Measurements from ENCODE around the gene TUBB4A.
A peak's percentile ranks its signal among the peaks of the same experiment; 100 is the strongest.
"Not testable (repeated sequence)": the region's sequence is repeated elsewhere in the genome, so short reads cannot be mapped to it uniquely, and the experiment has no call there.

TUBB4A gene

DNA sequence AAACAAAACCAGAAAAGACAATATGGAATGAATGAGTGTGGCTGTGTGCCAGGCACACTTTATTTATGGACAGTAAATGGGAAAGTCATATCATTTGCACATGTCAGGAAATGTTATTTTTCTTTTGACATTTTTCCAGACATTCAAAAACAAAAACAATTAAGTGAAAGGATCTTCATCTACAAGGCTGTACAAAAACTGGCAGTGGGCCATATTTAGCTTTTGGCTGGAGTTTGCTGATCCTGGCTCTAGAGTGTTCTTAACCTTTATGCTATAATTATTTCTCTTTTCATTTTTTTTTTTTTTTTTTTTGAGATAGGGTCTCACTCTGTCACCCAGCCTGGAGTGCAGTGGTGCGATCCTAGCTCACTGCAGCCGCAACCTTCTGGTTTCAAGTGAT is 22.2 kb upstream of the TUBB4A start:
- no peak for DNase-seq (ENCODE audit: low spot score)

DNA sequence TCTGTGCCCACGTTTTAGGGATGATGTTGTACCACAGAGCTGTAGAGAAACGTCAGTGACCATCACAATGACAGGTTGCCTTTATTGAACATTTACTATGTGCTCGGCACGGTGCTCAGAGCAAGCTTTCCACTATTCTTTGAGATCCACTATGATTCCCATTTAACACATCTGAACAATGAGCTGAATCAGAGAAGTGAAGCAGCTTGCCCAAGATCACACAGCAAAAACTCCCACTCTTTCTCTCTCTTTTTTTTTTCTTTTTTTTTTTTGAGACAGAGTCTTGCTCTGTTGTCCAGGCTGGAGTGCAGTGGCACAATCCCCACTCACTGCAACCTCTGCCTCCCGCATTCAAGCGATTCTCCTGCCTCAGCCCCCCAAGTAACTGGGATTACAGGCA is 20.6 kb upstream of the TUBB4A start:
- no peak for DNase-seq (ENCODE audit: low spot score)

DNA sequence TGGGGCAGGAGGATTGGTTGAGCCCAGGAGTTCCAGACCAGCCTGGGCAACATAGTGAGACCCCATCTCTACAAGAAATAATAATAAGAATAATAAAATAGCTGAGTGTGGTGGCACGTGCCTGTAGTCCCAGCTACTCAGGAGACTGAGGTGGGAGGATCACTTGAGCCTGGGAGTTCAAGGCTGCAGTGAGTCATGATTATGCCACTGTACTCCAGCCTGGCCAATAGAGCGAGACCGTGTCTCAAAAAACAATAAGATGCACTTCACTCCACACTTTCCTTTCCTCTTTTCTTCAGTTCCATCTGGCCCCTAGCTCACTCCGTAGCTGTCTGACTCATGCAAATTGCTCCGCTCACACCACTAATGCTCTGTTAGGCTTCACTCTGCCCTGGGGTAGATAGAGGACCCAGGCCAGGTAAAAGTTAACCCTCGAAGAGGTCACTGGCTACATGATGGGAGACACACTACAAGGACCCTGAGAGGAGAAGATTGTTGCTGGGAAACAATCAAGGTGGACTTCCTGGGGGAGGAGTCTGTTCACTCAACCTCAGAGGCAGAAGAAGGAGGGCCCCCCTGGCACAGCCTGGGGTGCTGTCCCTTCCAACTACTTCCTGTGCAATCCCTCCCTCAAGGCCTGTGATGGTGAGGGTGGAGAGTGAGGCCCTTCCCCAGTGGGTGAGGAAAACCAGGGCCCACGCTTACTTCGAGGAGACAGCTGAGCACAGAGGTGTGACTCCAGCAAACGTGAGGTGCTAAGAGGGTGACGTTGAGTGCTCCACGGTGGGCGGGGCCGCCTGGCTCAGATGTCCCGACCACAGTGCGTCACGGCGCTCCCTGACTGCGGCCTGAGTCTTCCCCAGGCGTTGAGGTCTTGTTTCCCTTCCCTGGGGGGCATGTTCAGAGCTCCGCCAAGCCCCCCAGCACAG is 19.9 kb upstream of the TUBB4A start:
- no peak for DNase-seq (ENCODE audit: low spot score)

DNA sequence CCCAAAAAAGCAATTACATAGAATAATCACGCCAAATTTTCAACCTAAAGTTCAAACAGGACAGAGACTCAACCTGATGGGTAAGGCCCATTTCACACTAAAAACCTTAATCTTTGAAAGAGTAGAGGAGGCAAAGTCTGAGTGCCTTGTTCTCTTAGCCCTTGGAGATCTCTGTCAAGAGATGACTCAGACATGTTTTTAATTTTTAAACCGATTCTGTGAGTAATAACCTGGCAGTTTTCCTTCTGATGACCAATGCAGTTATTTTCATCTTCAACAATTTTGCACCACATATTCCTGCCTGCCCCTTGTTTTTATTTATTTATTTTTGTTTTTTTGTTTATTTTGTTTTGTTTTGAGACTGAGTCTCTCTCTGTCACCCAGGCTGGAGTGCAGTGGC is 17.2 kb upstream of the TUBB4A start:
- no peak for DNase-seq (ENCODE audit: low spot score)

DNA sequence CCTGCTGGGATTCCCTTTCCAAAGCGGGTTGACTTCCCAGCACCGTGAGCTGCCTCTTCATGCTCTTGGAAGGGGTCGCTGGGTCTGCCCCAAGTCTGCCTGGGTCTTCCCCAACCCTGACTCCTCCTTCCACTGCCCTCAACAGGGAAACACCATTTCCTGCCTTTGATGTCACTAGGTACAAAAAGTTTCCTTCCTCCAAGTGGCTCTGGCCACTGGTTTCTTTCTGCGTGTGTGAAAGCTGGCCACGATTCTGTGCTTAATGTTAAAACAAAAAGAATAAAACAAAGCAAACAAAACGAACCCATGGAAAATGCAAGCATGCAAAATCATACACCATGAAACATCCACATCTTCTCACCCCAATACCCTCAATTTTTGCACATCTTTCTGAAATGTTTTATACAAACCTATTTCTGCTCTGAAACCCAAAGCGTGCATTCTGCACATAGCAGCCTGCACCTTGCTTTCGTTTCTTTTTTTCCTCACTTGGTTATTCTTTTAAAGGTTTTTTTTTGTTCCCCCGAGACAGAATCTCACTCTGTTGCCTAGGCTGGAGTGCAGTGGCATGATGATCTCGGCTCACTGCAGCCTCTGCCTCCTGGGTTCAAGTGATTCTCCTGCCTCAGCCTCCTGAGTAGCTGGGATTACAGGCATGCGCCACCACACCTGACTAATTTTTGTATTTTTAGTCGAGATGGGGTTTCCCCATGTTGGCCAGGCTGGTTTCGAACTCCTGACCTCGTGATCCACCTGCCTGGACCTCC is 16.2 kb upstream of the TUBB4A start:
- DNase-seq (ENCODE audit: low spot score): no peak

DNA sequence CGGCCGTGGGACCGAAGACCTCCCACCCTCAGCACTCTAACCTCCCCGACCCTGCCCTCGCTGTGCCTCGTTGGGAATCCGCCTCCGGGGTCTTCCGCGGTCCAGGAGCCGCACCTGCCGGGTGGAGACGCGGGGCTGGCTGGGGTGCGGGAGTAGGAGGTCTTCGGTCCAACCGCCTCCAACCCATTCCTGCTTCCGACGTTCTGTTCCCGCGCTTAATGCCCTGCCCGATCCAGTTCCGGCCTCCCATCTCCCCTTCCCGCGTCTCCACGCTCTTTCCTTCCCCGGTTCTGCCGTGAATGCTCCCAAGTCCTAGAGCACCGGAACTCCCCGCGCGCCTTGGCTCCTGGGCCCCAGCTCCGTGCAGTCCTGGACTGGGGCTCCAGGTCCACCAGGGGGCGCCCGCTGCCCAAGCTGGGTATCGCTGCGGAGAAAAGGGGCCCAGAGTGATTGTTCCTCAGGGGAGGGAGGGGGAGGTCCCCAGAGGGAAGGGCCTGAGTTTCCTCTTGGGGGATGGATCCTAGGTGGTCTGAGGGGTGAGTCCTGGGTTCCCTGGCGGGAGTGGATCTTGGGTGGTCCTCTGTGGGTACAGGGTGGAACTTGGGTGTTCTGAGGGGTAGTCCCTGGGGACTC is 14.7 kb upstream of the TUBB4A start:
- DNase-seq (ENCODE audit: low spot score): peak; percentile 88

DNA sequence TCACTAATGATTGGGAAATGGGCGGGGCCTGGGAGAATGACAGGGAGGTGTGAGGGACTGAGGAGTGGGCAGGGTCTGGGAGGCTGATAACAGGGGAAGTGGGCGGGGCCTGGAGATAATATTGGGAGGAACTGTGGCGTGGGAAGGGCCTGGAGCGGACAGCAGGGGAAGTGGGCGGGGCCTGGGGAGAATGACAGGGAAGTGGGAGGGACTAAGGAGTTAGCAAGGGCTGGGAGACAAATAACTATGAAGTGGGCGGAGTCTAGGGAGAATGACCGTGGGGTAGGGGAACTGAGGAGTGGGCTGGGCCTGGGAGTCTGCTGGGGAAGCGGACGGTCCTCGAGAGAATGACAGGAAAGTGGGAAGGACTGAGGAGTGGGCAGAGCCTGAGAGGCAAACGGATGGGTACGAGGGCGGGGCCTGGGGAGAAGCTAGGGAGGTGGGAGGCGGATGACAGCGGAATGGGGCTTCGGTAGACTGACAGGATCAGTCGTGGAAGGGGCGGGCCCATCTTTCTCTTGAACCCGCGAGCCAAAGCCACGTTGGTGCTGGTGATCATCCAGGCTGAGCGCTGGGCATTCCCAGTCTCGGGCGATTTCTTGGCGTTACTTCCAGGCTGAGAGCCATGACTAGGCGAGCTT is 14.0 kb upstream of the TUBB4A start:
- peak; percentile 88 for DNase-seq (ENCODE audit: low spot score)

DNA sequence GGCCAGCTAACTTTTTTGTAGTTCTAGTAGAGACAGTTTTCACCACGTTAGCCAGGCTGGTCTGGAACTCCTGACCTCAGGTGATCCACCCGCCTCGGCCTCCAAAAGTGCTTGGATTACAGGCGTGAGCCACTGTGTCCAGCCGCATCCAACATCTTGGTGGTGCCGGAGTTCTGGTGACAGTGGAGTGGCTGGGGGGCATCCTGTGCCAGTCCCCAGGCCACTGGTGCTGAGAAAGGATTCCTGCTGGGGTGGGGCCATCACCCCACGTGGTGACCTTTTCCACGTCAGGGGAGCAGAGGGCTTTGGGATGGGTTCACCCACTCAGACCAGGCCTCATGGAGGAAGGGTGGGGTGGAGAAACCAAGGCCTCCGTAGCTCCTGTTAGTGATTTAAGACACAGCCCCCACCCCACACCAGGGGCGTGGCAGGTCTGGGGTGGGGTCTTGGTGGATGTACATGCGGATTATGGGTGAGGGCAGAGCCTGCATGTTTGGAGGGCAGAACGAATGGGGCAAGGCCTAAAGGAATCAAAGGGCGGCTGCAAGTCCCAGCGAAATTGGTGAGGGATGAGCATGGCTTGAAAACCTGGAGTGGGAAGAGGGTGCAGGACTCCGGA is 12.9 kb upstream of the TUBB4A start:
- no peak for DNase-seq (ENCODE audit: low spot score)

DNA sequence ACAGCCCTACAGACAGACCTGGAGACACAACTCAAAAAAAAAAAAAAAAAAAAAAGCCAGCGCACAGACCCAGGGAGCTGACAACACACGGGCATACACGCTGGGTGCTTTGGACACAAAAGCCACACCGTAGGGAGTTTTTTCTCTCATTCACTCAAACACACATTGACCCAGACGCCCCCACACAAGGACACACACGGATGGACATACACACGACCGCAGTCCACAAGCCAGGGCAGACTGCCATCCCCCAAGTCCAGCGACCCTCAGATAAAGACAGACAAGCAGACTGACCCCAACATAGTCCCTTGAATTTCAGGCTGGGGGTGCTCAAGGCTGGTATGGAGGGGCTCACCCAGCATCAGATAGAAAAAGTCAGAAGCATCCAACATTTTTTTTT is 12.0 kb upstream of the TUBB4A start:
- no peak for DNase-seq (ENCODE audit: low spot score)

DNA sequence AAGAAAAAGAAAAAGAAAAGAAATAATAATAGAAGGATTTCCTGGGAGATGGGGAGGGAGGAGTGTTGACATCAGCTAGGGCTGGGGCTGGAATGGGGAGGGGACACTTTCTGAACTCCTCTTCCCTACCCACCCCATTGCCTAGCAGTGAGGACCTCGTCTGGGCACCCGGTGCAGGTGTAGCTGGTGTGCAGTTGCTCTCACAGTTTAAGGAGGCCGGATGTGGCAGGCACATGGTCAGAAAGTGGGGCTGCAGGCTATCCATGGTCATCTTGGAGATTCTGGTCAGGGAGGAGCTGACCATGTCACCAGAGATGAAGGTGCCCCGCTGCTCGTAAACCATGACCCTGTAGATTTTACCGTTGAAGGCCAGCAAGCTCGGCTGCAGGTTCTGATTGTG is 8.5 kb upstream of the TUBB4A start:
- no peak for DNase-seq (ENCODE audit: low spot score)

DNA sequence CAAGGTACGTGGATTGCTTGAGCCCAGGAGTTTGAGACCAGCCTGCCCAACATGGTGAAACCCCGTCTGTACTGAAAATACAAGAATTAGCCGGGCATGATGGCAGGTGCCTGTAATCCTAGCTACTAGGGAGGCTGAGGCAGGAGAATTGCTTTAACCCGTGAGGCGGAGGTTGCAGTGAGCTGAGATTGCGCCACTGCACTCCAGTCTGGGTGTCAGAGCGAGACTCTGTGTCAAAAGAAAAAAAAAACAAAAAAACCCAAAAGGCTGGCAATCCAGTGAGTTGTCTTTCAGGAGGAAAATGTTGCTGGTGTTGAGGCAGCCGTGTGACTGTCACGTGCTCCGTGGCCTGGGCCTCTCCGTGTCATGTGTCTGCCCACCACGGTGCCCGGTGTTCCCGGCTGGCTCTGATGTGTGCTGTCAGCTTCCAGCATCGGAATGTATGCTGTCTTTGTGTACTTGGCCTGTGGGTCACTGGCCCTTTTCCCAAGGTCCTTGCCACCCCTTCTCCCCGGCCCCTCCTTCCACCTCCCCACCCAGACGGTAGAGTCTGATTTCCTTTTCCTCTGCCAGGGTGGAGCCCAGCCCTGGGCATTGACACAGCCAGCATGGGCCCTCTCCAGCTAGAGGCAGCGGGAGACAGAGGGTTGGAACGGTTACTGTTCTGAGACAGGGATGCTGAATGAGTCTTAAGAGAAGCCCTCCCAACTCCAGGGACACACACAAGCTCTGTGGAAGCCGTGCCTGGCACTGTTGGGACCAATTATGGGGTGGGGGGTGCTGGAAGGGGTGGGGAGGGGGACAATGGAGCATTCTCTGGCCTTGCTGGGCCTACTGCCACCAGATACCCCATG is 7.2 kb upstream of the TUBB4A start:
- DNase-seq (ENCODE audit: low spot score): no peak

DNA sequence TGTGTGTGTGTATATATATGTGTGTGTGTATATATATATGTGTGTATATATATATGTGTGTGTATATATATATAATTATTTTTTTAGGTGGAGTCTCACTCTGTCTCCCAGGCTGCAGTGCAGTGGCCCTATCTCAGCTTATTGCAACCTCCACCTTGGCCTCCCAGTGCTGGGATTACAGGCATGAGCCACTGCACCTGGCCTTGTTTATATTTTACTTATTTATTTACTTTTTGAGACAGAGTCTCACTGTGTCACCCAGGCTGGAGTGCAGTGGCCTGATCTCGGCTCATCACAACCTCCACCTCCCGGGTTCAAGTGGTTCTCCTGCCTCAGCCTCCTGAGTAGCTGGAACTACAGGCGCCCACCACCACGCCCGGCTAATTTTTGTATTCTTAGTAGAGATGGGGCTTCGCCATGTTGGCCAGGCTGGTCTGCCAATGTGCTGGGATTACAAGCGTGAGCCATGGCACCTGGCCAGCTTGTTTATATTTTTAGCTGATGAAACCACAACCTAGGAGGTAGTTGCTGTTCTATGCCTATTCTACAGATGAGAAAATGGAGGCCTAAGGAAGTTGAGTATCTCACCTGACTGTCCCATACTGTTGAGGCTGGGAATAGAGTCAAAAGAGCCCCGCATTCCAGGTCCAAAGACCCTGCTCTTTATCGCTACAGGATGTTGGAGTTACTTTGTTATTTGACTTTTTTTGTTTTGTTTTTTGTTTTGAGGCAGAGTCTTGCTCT is 6.1 kb upstream of the TUBB4A start:
- not testable (repeated sequence) for DNase-seq (ENCODE audit: low spot score)

DNA sequence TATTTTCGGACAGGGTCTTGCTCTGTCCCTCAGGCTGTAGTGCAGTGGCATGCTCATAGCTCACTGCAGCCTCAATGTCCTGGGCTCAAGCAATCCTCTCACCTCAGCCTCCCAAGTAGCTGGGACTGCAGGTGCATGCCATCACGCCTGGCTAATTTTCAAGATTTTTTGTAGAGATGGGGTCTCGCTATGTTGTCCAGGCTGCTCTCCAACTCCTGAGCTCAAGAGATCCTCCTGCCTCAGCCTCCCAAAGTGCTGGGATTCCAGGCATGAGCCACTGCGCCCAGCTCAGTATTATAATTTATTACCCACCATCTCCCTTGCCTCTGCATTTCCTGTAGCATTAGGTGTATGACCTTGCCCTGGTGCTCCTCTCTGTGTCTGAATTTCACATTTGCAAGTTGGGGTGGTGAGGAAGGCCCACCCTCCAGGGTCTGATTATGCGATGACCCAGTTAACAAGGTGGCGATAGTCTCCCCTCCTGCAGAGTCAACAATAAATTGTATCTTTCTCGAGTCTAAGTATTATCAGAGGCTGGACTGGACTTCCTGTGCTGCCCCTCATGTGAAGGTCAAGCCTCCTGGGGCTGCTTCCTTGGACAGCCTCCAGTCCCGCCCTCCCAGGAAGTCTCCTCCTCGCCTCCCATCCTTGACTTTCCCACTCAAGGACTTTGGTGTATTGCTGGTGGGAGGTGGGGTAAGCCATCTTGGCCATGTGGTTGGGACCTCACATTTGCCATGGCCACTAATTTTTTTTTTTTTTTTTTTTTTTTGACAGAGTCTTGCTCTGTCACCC is 1.5 kb upstream of the TUBB4A start:
- no peak for DNase-seq (ENCODE audit: low spot score)

DNA sequence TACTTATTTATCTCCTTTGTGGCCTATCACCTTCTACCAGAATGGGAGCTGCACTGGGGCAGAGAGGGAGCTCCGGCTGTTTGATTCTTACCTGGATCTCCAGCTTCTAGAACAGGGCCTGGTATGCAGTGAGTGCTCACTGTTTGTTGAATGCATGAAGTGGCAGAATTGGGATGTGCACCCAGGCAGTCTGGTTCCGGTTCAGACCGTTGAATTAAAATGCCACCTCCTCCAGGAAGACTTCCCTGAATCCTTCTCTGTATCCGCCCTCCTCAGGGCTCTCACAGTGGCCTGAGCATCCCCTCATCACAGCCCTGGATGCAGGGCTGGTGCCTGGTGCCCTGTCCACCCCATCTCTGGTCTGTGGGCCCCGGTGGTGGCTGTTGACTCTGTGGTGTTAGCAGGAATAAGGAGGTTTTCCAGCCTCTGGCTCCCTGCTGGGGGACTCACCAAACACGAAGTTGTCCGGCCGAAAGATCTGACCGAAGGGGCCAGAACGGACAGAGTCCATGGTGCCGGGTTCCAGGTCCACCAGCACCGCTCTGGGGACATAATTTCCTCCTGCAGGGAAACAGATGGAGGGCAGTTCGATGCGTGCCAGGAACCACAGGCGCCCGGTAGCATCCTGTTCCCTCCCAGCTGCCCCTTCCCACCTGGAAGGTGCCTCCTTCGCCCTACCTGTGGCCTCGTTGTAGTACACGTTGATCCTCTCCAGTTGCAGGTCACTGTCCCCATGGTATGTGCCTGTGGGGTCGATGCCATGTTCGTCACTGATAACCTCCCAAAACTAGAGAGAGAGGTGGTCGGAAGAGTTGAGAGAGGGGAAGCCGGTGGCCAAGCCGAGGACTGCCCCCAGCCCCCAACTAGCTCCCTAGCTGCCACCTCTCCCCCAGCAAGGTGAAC is 1.0 kb downstream of the TUBB4A start:
- no peak for DNase-seq (ENCODE audit: low spot score)

DNA sequence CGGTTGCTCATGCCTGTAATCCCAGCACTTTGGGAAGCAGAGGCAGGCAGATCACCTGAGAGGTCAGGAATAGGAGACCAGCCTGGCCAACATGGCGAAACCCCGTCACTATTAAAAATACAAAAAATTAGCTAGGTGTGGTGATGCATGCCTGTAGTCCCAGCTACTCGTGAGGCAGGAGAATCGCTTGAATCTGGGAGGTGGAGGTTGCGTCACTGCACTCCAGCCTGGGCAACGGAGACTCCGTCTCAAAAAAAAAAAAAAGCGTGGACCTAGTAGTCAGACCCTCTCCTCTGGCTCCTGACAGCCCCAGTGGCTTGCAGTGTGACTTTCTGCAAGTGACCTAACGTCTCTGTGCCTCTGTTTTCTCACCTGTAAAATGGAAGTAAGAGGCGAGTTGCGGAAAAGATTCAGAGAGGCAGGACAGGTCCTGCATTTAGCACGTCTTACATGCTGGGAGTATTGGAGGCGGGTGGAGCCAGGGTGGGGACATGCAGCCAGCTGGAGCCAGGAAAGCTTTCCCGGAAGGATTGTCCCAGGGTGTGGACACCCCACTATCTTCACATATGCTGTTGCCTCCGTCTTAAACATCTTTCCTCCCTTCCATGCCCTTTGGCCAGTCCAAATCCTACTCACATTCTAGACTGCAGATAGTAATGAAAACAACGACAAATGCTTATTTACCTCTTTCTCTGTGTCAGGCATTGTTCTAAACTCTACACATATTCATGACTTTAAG is 2.9 kb downstream of the TUBB4A start:
- DNase-seq (ENCODE audit: low spot score): no peak

DNA sequence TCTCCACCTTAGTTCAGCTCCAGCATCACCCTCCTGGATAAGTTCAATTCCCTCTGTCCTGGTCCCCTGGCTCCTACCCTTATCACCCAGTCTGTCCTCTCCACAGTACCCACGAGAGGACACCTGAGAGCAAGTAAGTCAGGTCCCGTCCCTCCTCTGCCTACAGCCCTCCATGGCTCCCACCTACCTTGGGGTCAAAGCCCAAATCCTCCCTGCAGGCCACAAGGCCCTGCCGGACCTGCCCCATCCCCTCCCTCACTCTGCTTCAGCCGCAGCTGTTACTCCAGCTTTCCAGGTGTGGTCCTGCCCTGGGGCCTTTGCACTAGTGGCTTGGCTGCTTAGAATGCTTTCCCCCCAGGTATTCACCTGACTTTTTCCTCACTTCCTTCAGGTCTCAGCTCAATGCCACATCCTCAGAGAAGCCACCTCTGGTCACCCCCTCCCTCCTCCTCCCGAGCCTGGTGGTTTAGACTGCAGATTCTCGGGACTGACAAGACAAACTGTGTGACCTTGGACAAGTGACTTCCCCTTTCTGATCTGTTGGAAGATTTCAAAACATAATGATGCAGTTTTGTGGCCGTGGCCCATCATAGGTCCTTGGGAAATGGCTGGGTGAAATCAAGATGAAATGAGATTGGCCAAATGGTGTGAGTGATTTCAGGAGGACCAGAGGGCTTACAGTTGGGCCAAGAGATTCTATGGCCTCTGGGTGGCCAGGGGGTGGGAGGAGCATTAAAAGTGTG is 3.6 kb downstream of the TUBB4A start:
- DNase-seq (ENCODE audit: low spot score): no peak

DNA sequence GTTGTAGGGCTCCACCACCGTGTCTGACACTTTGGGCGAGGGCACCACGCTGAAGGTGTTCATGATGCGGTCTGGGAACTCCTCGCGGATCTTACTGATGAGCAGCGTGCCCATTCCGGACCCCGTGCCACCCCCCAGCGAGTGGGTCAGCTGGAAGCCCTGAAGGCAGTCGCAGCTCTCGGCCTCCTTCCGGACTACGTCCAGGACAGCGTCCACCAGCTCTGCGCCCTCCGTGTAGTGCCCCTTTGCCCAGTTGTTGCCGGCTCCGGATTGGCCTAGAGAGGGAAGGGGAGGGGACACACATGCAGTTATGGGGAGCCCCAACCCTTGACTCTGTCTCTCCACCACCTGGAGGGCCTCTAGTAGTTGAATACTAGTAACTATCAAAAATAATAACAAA is 6.2 kb downstream of the TUBB4A start:
- DNase-seq (ENCODE audit: low spot score): no peak
